SKM-1 treated with dmso at 0.1 percent for 144 hours (cell line): ENCODE measurements around the gene USP31.
"Not testable (repeated sequence)": the region's sequence is repeated elsewhere in the genome, so short reads cannot be mapped to it uniquely, and the experiment has no call there.

Experiments
- DNase-seq: peaks from one replicate; lab custom pipeline; 2025; ENCODE audit not compliant: unreplicated experiment; lab: John Stamatoyannopoulos, UW

The USP31 gene

GRCh38 chr16:23160574-23160973, 11.3 kb upstream of the USP31 start:
- no peak for DNase-seq

DNA sequence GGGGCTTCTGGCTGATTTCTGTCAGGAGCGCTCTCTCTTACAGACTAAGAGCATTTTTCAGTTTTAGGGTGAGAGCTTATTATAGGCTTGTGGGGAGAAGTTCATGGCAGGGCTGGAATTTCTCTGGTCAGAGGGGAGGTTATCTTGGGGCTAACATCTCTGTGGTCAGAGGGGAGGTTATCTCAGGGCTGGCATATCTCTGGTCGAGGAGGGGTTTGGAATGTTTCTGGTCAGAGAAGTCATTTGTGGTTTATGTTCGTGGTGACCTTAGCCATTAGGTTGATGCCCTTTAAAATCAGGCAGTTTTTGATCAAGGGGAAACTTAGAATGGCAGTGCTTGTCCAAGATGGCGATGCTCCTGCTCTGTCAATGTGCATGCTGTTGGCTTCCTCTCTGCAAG, 10.8 kb upstream of the USP31 start:
- no peak for DNase-seq

GRCh38 chr16:23158114-23158513, 8.9 kb upstream of the USP31 start:
- DNase-seq, result no peak

GRCh38 chr16:23156946-23157460, 7.8 kb upstream of the USP31 start:
- no peak for DNase-seq

GRCh38 chr16:23156110-23156509, 6.9 kb upstream of the USP31 start:
- no peak for DNase-seq

GRCh38 chr16:23155445-23156049, 6.3 kb upstream of the USP31 start:
- DNase-seq, result no peak

GRCh38 chr16:23152386-23153178, 3.3 kb upstream of the USP31 start:
- DNase-seq, result no peak

DNA sequence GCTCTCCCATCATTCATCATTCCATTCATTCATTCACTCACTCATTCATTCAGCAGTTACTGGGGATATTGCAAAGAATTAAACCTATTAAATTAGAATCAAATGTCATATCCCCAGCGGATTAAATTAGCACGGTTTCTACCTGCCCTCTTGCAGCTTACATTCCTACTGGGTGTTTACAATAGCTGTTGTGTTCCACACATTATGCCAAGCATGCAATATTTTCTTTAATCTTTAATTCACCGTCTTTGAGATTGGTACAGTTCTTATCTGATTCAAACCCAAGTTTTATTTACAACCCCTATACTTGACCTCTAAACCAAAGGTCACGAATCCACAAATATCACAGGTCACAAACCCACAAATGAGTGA, 727 bp upstream of the USP31 start:
- no peak for DNase-seq

DNA sequence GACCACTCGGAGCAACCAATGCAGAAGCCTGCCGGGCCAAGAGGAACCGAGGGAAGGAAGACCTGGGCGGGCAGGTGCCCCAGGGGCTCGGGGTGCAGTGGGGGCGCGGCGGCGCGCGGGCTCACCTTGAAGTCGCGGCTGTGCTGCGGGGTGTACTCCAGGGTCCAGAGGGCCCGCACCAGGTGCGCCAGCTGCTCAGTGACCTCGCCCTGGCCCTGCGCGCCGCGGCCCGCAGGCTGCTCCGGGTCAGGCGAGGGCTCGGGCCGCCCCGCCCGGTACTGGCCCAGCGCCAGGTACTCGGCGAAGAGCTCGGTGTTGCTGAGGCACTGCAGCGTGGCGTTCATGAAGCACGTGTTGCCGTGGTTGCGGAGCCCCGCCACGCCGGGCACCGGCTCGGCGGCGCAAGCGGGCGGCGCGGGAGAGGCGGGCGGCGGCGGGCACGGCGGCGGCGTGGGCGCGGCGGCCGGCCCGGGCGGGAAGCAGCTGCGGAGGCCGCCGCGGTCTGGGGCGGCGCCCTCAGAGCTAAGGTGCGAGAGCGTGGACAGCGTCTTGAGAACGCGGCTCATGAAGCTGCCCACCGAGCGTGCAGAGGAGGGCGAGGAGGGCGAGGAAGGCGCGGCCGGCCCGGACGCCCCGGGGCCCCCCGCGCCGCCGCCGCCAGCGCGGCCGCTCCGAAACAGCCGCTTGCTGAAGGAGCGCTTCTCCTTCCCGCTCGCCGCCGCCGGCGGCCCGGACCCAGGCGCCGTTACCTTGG, 562 bp downstream of the USP31 start:
- DNase-seq, result no peak

GRCh38 chr16:23148166-23148512, 1.1 kb downstream of the USP31 start:
- no peak for DNase-seq

DNA sequence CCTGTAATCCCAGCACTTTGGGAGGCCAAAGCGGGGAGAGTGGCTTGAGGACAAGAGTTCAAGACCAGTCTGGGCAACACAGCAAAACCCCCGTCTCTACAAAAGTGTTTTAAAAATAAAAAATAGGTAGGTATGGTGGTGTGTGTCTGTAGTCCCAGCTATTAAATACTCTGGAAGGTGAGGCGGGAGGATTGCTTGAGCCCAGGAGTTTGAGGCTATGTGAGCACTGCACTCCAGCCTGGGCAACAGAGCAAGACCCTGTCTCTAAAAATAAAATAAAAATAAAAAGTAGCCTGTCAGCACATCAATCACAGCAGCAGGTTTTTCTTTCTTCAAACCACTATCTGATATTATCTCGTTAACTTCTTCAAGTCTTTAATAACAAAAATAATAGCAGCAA, 1.6 kb downstream of the USP31 start:
- DNase-seq, result no peak

GRCh38 chr16:23146877-23147601, 2.2 kb downstream of the USP31 start:
- DNase-seq, result no peak

- no peak for DNase-seq
Observed at GRCh38 chr16:23145608-23146007, 3.6 kb downstream of the USP31 start.

GRCh38 chr16:23145186-23145585, 4.1 kb downstream of the USP31 start:
- no peak for DNase-seq

DNA sequence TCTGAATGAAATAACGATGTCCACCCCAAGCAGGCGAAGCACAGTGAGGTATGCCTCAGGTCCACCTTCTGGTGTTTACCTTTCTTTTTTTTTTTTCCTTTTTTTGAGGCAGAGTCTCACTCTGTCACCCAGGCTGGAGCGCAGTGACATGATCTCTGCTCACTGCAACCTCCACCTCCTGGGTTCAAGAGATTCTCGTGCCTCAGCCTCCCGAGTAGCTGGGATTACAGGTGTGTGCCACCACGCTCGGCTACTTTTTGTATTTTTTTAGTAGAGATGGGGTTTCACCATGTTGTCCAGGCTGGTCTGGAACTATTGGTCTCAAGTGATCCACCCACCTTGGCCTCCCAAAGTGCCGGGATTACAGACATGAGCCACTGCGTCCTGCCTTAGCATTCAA, 4.9 kb downstream of the USP31 start:
- DNase-seq, result not testable (repeated sequence)

- DNase-seq, result no peak
Observed at GRCh38 chr16:23143391-23143790, 5.9 kb downstream of the USP31 start.

GRCh38 chr16:23141959-23142740, 7.1 kb downstream of the USP31 start:
- DNase-seq, result no peak

DNA sequence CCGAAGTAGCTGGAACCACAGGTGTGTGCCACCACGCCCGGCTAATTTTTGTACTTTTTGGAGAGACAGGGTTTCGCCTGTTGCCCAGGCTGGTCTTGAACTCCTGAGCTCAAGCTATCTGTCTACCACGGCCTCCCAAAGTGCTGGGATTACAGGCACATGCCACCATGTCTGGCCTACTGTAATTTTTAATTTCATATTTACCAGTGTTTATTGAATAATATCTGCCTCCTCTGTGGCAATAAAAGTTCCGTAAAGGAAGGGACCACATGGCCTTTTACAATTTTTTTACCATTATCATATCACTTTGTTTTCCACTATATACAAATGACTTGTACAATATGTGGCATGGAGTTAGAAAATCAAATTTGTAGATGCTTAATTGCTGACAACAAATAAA, 7.8 kb downstream of the USP31 start:
- DNase-seq, result no peak

DNA sequence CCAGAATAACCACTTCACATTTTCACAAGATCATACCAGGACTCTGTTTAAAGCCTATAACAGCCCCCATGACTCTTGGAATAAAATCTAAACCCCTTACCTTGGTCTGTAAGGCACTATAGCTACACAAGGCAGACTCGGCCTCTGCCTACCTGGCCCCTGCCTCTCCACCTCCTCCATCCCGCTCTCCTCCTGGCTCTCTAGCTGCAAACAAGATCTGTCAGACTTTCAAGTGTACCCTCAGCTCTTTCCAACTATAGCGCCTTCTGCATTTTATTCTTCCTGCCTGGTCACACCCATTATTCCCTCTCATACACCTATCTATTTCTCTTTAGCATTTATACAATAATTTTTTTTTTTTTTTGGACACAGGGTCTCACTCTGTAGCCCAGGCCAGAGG, 8.2 kb downstream of the USP31 start:
- no peak for DNase-seq

GRCh38 chr16:23140107-23140506, 9.1 kb downstream of the USP31 start:
- no peak for DNase-seq

DNA sequence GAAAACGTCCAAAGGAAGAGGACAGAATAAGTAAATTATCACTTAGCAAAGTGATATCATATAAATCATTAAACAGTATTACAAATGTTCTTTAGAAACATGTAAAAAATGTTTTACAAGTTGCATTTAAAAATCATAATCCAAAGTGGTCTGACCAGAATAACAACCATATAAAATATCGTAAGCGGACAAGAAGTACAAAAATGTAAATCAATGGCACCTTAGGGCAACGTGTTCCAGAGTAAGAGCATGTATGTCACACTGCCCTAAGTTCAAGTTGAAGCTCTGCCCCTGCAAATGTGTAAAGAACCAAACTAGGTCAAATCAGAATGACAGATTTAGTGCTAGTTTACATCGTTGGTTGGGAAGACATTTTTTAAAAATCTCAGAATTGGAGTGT, 11.4 kb downstream of the USP31 start:
- DNase-seq, result no peak
